HL-60 (cell line): ENCODE data around the gene ZBTB43.
"Not testable (repeated sequence)": the region's sequence is repeated elsewhere in the genome, so short reads cannot be mapped to it uniquely, and the experiment has no call there.

Experiments
- DNase-seq, 2 experiments: peaks; one replicate each; pipeline ENCODE4 v3.0.0-alpha.2; 2010 to 2020; ENCODE audit warnings: low read depth in 1 of 2, low spot score in 1 of 2
- H3K27ac ChIP-seq: fragments of 250-450 bp; sonication (Bioruptor Pico); replicated peaks from 2 replicates; pipeline ENCODE4 v1.5.1; 2020; ENCODE audit warnings: mild to moderate bottlenecking, moderate library complexity
- H3K27me3 ChIP-seq: fragments of 250-450 bp; sonication (Bioruptor Pico); 2 replicates; pipeline ENCODE4 v1.5.1; 2021; ENCODE audit warnings: mild to moderate bottlenecking, moderate library complexity; ENCODE audit not compliant: insufficient read depth, poor library complexity, severe bottlenecking
- H3K4me3 ChIP-seq: replicated peaks from 2 replicates; pipeline ENCODE4 v1.5.1; 2011; ENCODE audit warnings: mild to moderate bottlenecking, control low read depth, low read length; ENCODE audit not compliant: insufficient read depth
- CTCF ChIP-seq: IDR thresholded peaks from one replicate; pipeline ENCODE4 v1.5.1; 2011; ENCODE audit warnings: low read length, control low read depth, inconsistent platforms; ENCODE audit not compliant: insufficient read depth
- GABPA ChIP-seq: IDR thresholded peaks from 2 replicates; pipeline ENCODE4 v1.6.1; 2012; ENCODE audit warnings: low read depth
- POLR2AphosphoS5 ChIP-seq: IDR thresholded peaks from 2 replicates; pipeline ENCODE4 v1.6.1; 2012; ENCODE audit warnings: low read depth
- REST ChIP-seq: IDR thresholded peaks from 2 replicates; pipeline ENCODE4 v1.6.1; 2012; ENCODE audit warnings: low read depth; ENCODE audit not compliant: insufficient replicate concordance
- SPI1 ChIP-seq: IDR thresholded peaks from 2 replicates; pipeline ENCODE4 v1.6.1; 2012; ENCODE audit warnings: low read depth, mild to moderate bottlenecking, borderline replicate concordance

The ZBTB43 gene

GRCh38 chr9:126822873-126823272 is 18.0 kb downstream of the ZBTB43 start:
- TF ChIP-seq GABPA (no peak), REST (no peak), SPI1 (no peak), CTCF (no peak), POLR2AphosphoS5 (no peak)
- H3K27me3 ChIP-seq, result no peaks in the 10 kb centered on the region

GRCh38 chr9:126824052-126824451 is 19.2 kb downstream of the ZBTB43 start:
- H3K27me3 ChIP-seq, H3K4me3 ChIP-seq, DNase-seq, H3K27ac ChIP-seq: not testable (repeated sequence)

More at GRCh38 chr9:126822873-126823272, 18.0 kb downstream of the ZBTB43 start:
- H3K27ac ChIP-seq, result no peak overlapping the region
- DNase-seq, result no peak
- H3K4me3 ChIP-seq, result no peak overlapping the region

GRCh38 chr9:126827227-126827626 is 22.4 kb downstream of the ZBTB43 start:
- TF ChIP-seq GABPA (no peak), POLR2AphosphoS5 (no peak), REST (no peak)
- H3K4me3 ChIP-seq, result no peak overlapping the region
- no peak overlapping the region for H3K27ac ChIP-seq

GRCh38 chr9:126829035-126829434 is 24.2 kb downstream of the ZBTB43 start:
- TF ChIP-seq POLR2AphosphoS5, result no peak
- TF ChIP-seq SPI1, result no peak
- no peak for TF ChIP-seq GABPA
- TF ChIP-seq REST, result no peak
- TF ChIP-seq CTCF, result no peak
- no peak overlapping the region for H3K27ac ChIP-seq
- no peak overlapping the region for H3K4me3 ChIP-seq
- DNase-seq, result no peak
- H3K27me3 ChIP-seq, result no peaks in the 10 kb centered on the region

More at GRCh38 chr9:126827227-126827626, 22.4 kb downstream of the ZBTB43 start:
- H3K27me3 ChIP-seq, result no peaks in the 10 kb centered on the region
- DNase-seq, result no peak
